ENCODE results near the gene SRM.

Gene SRM

DNA sequence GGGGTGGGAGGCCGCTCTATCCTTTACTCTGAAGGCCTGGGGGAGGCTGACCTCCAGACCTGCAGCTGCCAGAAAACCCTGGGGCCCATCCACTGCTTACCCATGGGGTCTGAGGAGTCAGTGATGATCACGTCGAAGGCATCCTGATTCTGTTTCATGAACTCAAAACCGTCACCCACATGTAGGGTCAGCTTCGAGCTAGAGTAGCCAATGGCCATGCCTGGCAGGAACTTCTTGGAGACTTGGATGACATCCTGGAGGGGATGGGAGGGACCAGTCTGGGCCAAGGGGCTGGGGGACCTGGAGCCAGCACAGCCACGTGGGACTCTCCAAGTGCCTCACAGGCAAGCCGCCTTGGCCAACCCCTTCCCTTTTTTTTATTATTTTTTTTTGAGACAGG, 3.3 kb downstream of the SRM start:
- no peak overlapping the region for H3K27ac ChIP-seq (ENCODE audit: low read length)

DNA sequence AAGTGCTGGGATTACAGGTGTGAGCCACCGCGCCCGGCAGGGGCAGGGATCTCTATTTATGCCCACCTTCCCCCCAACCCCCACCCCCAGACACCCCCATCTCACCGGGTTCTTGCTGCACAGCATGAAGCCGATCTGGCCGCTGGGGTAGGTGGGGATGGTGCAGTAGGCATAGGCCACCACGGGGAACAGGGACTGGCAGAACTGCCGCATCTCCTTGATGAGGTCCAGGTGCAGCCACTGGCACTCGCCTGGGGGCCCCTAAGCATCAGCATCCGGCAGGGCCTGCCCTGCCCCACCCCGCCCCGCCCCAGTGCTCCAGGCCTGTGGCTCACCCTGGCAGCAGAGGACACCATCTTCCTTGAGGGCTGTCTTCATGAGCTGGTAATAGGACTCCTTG, 4.1 kb downstream of the SRM start:
- no peak overlapping the region for H3K9ac ChIP-seq (ENCODE audit: low read depth, low read length)
- no peaks in the 10 kb centered on the region for H3K9me3 ChIP-seq (ENCODE audit: insufficient read depth, low read length, severe bottlenecking)
- no peaks in the 10 kb centered on the region for H3K27me3 ChIP-seq (ENCODE audit: insufficient read depth, low read length, poor library complexity)
- peaks cover 27% of the 10 kb centered on the region for H3K79me2 ChIP-seq (ENCODE audit: insufficient read depth, low read length)
- DNase-seq (no peak), ATAC-seq (ENCODE audit: insufficient read depth, low read depth) (no peak)
- no peak overlapping the region for H3K4me2 ChIP-seq (ENCODE audit: insufficient read depth, low read length)
- peaks cover 39% of the 10 kb centered on the region for H3K36me3 ChIP-seq (ENCODE audit: insufficient read depth, low read length)
- H2AFZ ChIP-seq (ENCODE audit: low read depth, low read length) = no peak overlapping the region
- H3K4me1 ChIP-seq (ENCODE audit: insufficient read depth, low read length) = peaks cover 22% of the 10 kb centered on the region
- H3K4me3 ChIP-seq (ENCODE audit: low read depth in 1 of 2, low read length in 2 of 2) = no peak overlapping the region
- no peak for TF ChIP-seq EZH2 (IDR thresholded peaks at IDR 0.05; ENCODE audit: borderline replicate concordance, low read depth, low read length, severe bottlenecking)
- TF ChIP-seq, protein P1, sequence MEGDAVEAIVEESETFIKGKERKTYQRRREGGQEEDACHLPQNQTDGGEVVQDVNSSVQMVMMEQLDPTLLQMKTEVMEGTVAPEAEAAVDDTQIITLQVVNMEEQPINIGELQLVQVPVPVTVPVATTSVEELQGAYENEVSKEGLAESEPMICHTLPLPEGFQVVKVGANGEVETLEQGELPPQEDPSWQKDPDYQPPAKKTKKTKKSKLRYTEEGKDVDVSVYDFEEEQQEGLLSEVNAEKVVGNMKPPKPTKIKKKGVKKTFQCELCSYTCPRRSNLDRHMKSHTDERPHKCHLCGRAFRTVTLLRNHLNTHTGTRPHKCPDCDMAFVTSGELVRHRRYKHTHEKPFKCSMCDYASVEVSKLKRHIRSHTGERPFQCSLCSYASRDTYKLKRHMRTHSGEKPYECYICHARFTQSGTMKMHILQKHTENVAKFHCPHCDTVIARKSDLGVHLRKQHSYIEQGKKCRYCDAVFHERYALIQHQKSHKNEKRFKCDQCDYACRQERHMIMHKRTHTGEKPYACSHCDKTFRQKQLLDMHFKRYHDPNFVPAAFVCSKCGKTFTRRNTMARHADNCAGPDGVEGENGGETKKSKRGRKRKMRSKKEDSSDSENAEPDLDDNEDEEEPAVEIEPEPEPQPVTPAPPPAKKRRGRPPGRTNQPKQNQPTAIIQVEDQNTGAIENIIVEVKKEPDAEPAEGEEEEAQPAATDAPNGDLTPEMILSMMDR (IDR thresholded peaks at IDR 0.05; ENCODE audit: borderline replicate concordance, extremely low read depth, low read length, poor library complexity, severe bottlenecking) = no peak
- H3K27ac ChIP-seq (ENCODE audit: low read length) = no peak overlapping the region
- H4K20me1 ChIP-seq (ENCODE audit: insufficient read depth, low read length) = peaks cover 31% of the 10 kb centered on the region; the same call in 1 of the 2 replicates

More for the DNA sequence above, 3.3 kb downstream of the SRM start:
- H3K4me2 ChIP-seq (ENCODE audit: insufficient read depth, low read length) = no peak overlapping the region
- no peak for ATAC-seq (ENCODE audit: insufficient read depth, low read depth)
- H2AFZ ChIP-seq (ENCODE audit: low read depth, low read length) = no peak overlapping the region
- H3K36me3 ChIP-seq (ENCODE audit: insufficient read depth, low read length) = peaks cover 39% of the 10 kb centered on the region
- H3K4me1 ChIP-seq (ENCODE audit: insufficient read depth, low read length) = peaks cover 31% of the 10 kb centered on the region
- no peak overlapping the region for H3K4me3 ChIP-seq (ENCODE audit: low read depth in 1 of 2, low read length in 2 of 2)
- no peak for DNase-seq
- H4K20me1 ChIP-seq (ENCODE audit: insufficient read depth, low read length) = peaks cover 31% of the 10 kb centered on the region; the same call in 1 of the 2 replicates
- TF ChIP-seq, protein P1 (IDR thresholded peaks at IDR 0.05; ENCODE audit: borderline replicate concordance, extremely low read depth, low read length, poor library complexity, severe bottlenecking) = no peak
- TF ChIP-seq EZH2 (IDR thresholded peaks at IDR 0.05; ENCODE audit: borderline replicate concordance, low read depth, low read length, severe bottlenecking) = no peak
- no peaks in the 10 kb centered on the region for H3K9me3 ChIP-seq (ENCODE audit: insufficient read depth, low read length, severe bottlenecking)
- H3K79me2 ChIP-seq (ENCODE audit: insufficient read depth, low read length) = peaks cover 34% of the 10 kb centered on the region
- no peaks in the 10 kb centered on the region for H3K27me3 ChIP-seq (ENCODE audit: insufficient read depth, low read length, poor library complexity)
- H3K9ac ChIP-seq (ENCODE audit: low read depth, low read length) = no peak overlapping the region

DNA sequence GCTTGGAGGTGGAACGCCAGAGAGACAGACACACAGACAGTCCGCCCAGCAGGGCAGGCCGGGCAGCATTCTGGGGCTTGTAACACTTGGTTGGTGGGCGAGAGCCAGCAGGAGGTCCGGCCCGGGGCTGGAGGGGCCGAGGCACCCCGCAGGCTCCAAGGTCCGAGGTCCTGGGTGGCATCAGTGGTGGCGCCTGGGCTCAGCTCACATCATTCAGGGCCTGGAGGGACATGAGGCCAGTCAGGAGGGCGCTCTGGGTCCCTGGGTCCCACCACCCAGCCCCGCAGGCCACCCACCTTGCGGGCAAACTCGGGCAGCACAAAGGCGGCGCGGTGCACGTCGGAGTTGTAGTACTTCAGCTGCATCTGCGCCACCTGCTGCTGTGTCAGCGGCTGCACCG, 5.2 kb downstream of the SRM start:
- no peak for ATAC-seq (ENCODE audit: insufficient read depth, low read depth)
- no peak for DNase-seq
- Histone ChIP-seq H3K9ac (ENCODE audit: low read depth, low read length) (no peak overlapping the region), H2AFZ (ENCODE audit: low read depth, low read length) (no peak overlapping the region), H3K36me3 (ENCODE audit: insufficient read depth, low read length) (peaks cover 39% of the 10 kb centered on the region), H3K27ac (ENCODE audit: low read length) (no peak overlapping the region), H3K9me3 (ENCODE audit: insufficient read depth, low read length, severe bottlenecking) (no peaks in the 10 kb centered on the region), H3K4me3 (ENCODE audit: low read depth in 1 of 2, low read length in 2 of 2) (no peak overlapping the region), H3K79me2 (ENCODE audit: insufficient read depth, low read length) (peaks cover 20% of the 10 kb centered on the region), H3K4me1 (ENCODE audit: insufficient read depth, low read length) (peaks cover 18% of the 10 kb centered on the region), H4K20me1 (ENCODE audit: insufficient read depth, low read length) (peaks cover 31% of the 10 kb centered on the region; the same call in 1 of the 2 replicates), H3K4me2 (ENCODE audit: insufficient read depth, low read length) (no peak overlapping the region), H3K27me3 (ENCODE audit: insufficient read depth, low read length, poor library complexity) (no peaks in the 10 kb centered on the region)
- no peak for TF ChIP-seq EZH2 (IDR thresholded peaks at IDR 0.05; ENCODE audit: borderline replicate concordance, low read depth, low read length, severe bottlenecking)
- TF ChIP-seq, protein P1 (IDR thresholded peaks at IDR 0.05; ENCODE audit: borderline replicate concordance, extremely low read depth, low read length, poor library complexity, severe bottlenecking) = no peak

DNA sequence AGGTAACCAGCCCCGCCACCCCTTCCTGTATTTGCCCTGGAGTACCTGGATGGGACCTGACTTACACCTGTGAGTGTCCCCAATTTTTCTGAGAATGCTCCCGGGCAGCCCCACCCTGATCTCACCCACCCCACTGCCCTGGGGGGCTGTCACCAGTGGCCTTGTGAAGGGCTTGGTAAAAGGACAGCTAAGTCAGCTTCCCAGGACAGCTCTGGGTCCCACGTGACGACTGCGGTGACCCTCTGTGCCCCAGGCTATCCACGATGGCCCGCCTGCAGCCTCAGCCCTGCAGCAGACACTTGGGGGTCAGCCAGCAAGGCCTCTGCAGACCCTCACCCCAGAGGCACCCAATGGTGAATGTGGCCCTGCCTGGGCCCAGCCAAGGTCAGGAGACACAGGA, 5.6 kb downstream of the SRM start:
- H3K27me3 ChIP-seq (ENCODE audit: insufficient read depth, low read length, poor library complexity) = no peaks in the 10 kb centered on the region
- no peak; the same call in 1 of the 3 replicates for ATAC-seq (ENCODE audit: insufficient read depth, low read depth)

More for the DNA sequence above, 5.6 kb downstream of the SRM start:
- H3K4me1 ChIP-seq (ENCODE audit: insufficient read depth, low read length) = peaks cover 17% of the 10 kb centered on the region
- H3K27ac ChIP-seq (ENCODE audit: low read length) = no peak overlapping the region
- peaks cover 39% of the 10 kb centered on the region for H3K36me3 ChIP-seq (ENCODE audit: insufficient read depth, low read length)
- DNase-seq = no peak
- no peak overlapping the region for H3K4me2 ChIP-seq (ENCODE audit: insufficient read depth, low read length)
- no peak overlapping the region for H3K4me3 ChIP-seq (ENCODE audit: low read depth in 1 of 2, low read length in 2 of 2)
- H4K20me1 ChIP-seq (ENCODE audit: insufficient read depth, low read length) = peaks cover 31% of the 10 kb centered on the region; the same call in 1 of the 2 replicates
- no peaks in the 10 kb centered on the region for H3K9me3 ChIP-seq (ENCODE audit: insufficient read depth, low read length, severe bottlenecking)
- no peak overlapping the region for H2AFZ ChIP-seq (ENCODE audit: low read depth, low read length)
- no peak for TF ChIP-seq EZH2 (IDR thresholded peaks at IDR 0.05; ENCODE audit: borderline replicate concordance, low read depth, low read length, severe bottlenecking)
- TF ChIP-seq, protein P1 (IDR thresholded peaks at IDR 0.05; ENCODE audit: borderline replicate concordance, extremely low read depth, low read length, poor library complexity, severe bottlenecking) = no peak
- peaks cover 15% of the 10 kb centered on the region for H3K79me2 ChIP-seq (ENCODE audit: insufficient read depth, low read length)
- no peak overlapping the region for H3K9ac ChIP-seq (ENCODE audit: low read depth, low read length)
